Measurements from ENCODE around the gene C1QTNF4. TPM values are rescaled to one million over a fixed set of nuclear protein-coding genes. Genes with fewer than 3 reads are reported as not detected.

The C1QTNF4 gene
- total RNA-seq, 1 donor from 2014 or later, result 0.21 TPM

Other genes starting within 250 kb of the C1QTNF4 start
- not detected in 2 replicates for gene MYBPC3, start 241.7 kb downstream of the C1QTNF4 start, total RNA-seq
- 0.11 TPM in 1 of 2 replicates, not detected in the other for gene SPI1, start 215.9 kb downstream of the C1QTNF4 start, total RNA-seq
- 12.5 and 15.2 TPM in 2 replicates for gene SLC39A13, start 185.8 kb downstream of the C1QTNF4 start, total RNA-seq
- gene PSMC3, start 168.0 kb downstream of the C1QTNF4 start, total RNA-seq, result 214 and 219 TPM in 2 replicates
- 0.18 and 1.3 TPM in 2 replicates for gene RAPSN, start 145.3 kb downstream of the C1QTNF4 start, total RNA-seq
- 129 and 132 TPM in 2 replicates for gene CELF1, start 41.3 kb downstream of the C1QTNF4 start, total RNA-seq
- 50.7 and 53.9 TPM in 2 replicates for gene PTPMT1, start 28.8 kb downstream of the C1QTNF4 start, total RNA-seq
- 14.2 and 15.3 TPM in 2 replicates for gene KBTBD4, start 15.4 kb downstream of the C1QTNF4 start, total RNA-seq
- gene NDUFS3, start 15.3 kb downstream of the C1QTNF4 start, total RNA-seq, result 132 and 142 TPM in 2 replicates
- gene FAM180B, start 7.7 kb downstream of the C1QTNF4 start, total RNA-seq, result 0.25 and 0.39 TPM in 2 replicates
- gene MTCH2, start 48.1 kb upstream of the C1QTNF4 start, total RNA-seq, result 124 and 131 TPM in 2 replicates
- 3.6 and 5.1 TPM in 2 replicates for gene AGBL2, start 121.0 kb upstream of the C1QTNF4 start, total RNA-seq
- 140 and 141 TPM in 2 replicates for gene FNBP4, start 172.9 kb upstream of the C1QTNF4 start, total RNA-seq

Measured in activated T-helper 2 cell treated with anti-CD3 and anti-CD28 coated beads, Interferon-gamma antibody, Interleukin-2, Interleukin-4, amounts not matched to agents 10 μg/mL and 5 μg/mL and 100 μg/mL, durations not matched to agents 14 hours and 24 hours and 36 hours (primary cell).